ENCODE results near the gene ALOX15.

GRCh38 chr17:4673986-4674684 lies 32.7 kb upstream of the ALOX15 start:
- no peak for TF ChIP-seq TAF1 (IDR thresholded peaks at IDR 0.05; ENCODE audit: borderline replicate concordance, insufficient read depth, low read length)
- TF ChIP-seq POLR2AphosphoS5 (IDR thresholded peaks at IDR 0.05; ENCODE audit: low read depth, low read length) = no peak
- TF ChIP-seq SIN3A (IDR thresholded peaks at IDR 0.05; ENCODE audit: borderline replicate concordance, insufficient read depth, low read length) = no peak
- TF ChIP-seq REST (IDR thresholded peaks at IDR 0.05; ENCODE audit: insufficient read depth in 1 of 2, low read depth in 2 of 2, low read length in 2 of 2) = no peak
- TF ChIP-seq FOXP2 (optimal IDR thresholded peaks at IDR 0.05; ENCODE audit: borderline replicate concordance, extremely low read depth, extremely low read length, insufficient read depth) = no peak
